Posterior cingulate gyrus (tissue), 11 donors: ENCODE results near the gene ZC3H10.
"Not testable (repeated sequence)": the region's sequence is repeated elsewhere in the genome, so short reads cannot be mapped to it uniquely, and the experiment has no call there.

Experiments used
- DNase-seq, 10 donors: peaks; one replicate each; pipeline versions ENCODE4 v3.0.0 to v3.0.0-alpha.2; 2020 to 2021; ENCODE audit warnings: mixed read lengths in 3 of 10
- intact Hi-C: fragments of 100-400 bp; cut with DNase I; formaldehyde crosslinking; loops from one replicate; pipeline ENCODE4 v1.15.1; 2023

The ZC3H10 gene

GRCh38 chr12:56099787-56100186, 18.3 kb upstream of the ZC3H10 start:
- DNase-seq: no peak
- intact Hi-C loops: loop anchor here (5.0 kb wide), 1 partner anchor 52 kb away; no protein-coding TSS in a partner anchor

- intact Hi-C loops: loop anchor here (5.0 kb wide), 1 partner anchor 54 kb away; no protein-coding TSS in a partner anchor
Measured at GRCh38 chr12:56101045-56101444, 17.0 kb upstream of the ZC3H10 start.

GRCh38 chr12:56102683-56103065, 15.4 kb upstream of the ZC3H10 start:
- intact Hi-C loops: loop anchor here (5.0 kb wide), 1 partner anchor 55 kb away; no protein-coding TSS in a partner anchor
- DNase-seq: no peak

More at GRCh38 chr12:56101045-56101444, 17.0 kb upstream of the ZC3H10 start:
- DNase-seq: no peak

GRCh38 chr12:56103066-56103711, 14.9 kb upstream of the ZC3H10 start:
- intact Hi-C loops: loop anchor here (5.0 kb wide), 1 partner anchor 56 kb away; no protein-coding TSS in a partner anchor
- no peak for DNase-seq

GRCh38 chr12:56103823-56104108, 14.3 kb upstream of the ZC3H10 start:
- intact Hi-C loops: loop anchor here (5.0 kb wide), 1 partner anchor 56 kb away; no protein-coding TSS in a partner anchor
- DNase-seq: no peak

GRCh38 chr12:56104109-56104814, 13.8 kb upstream of the ZC3H10 start, which contains the start of gene PA2G4:
Gene PA2G4, plus strand, starts transcription at chr12:56104559. Its CDS starts 179 bp downstream, at chr12:56104738.
- peak; percentile 93 to 100 (median 98) for DNase-seq
- intact Hi-C loops: loop anchor here (5.0 kb wide), 1 partner anchor 57 kb away; no protein-coding TSS in a partner anchor

GRCh38 chr12:56104815-56105608, 13.1 kb upstream of the ZC3H10 start:
- intact Hi-C loops: loop anchor here (5.0 kb wide), 1 partner anchor 58 kb away; no protein-coding TSS in a partner anchor
- peak in 2 of 10 donors; percentile 19 to 88 for DNase-seq

- no peak for DNase-seq
- intact Hi-C loops: no loop called here
Measured at GRCh38 chr12:56105609-56105902, 12.5 kb upstream of the ZC3H10 start.

- no peak for DNase-seq
- intact Hi-C loops: no loop called here
Measured at GRCh38 chr12:56107242-56107641, 10.8 kb upstream of the ZC3H10 start.

- no peak for DNase-seq
- intact Hi-C loops: no loop called here
Measured at GRCh38 chr12:56110571-56110970, 7.5 kb upstream of the ZC3H10 start.

- DNase-seq: no peak
- intact Hi-C loops: no loop called here
Measured at GRCh38 chr12:56114084-56114483, 4.0 kb upstream of the ZC3H10 start.

- intact Hi-C loops: loop anchor here (5.0 kb wide), 4 partner anchors 33 to 118 kb away; partner anchors contain the start of genes ERBB3, MYL6B, RPS26 and SUOX
- peak in 1 of 10 donors; percentile 62 for DNase-seq
Measured at GRCh38 chr12:56115329-56115728, 2.7 kb upstream of the ZC3H10 start.

GRCh38 chr12:56116267-56117081, 1.6 kb upstream of the ZC3H10 start, which contains the start of gene RPL41:
Gene RPL41, plus strand, starts transcription at chr12:56116633.
- intact Hi-C loops: loop anchor here (5.0 kb wide), 4 partner anchors 34 to 119 kb away; partner anchors contain the start of genes ERBB3, MYL6B, RPS26 and SUOX
- DNase-seq: peak; percentile 89 to 99 (median 96)

GRCh38 chr12:56117082-56117706, 872 bp upstream of the ZC3H10 start:
- intact Hi-C loops: loop anchor here (5.0 kb wide), 4 partner anchors 35 to 120 kb away; partner anchors contain the start of genes ERBB3, MYL6B, RPS26 and SUOX
- not testable (repeated sequence) for DNase-seq

GRCh38 chr12:56118688-56119357, 757 bp downstream of the ZC3H10 start:
- no peak for DNase-seq
- intact Hi-C loops: loop anchor here (2.0 to 5.0 kb wide), 6 partner anchors 33 to 140 kb away; partner anchors contain the start of genes ANKRD52, ERBB3, MYL6B and RPS26

GRCh38 chr12:56119361-56119796, 1.3 kb downstream of the ZC3H10 start:
- peak in 6 of 10 donors; percentile 35 to 88 (median 48) for DNase-seq
- intact Hi-C loops: loop anchor here (2.0 to 5.0 kb wide), 6 partner anchors 33 to 139 kb away; partner anchors contain the start of genes ANKRD52, ERBB3, MYL6B and RPS26

GRCh38 chr12:56120158-56120846, 2.2 kb downstream of the ZC3H10 start:
- intact Hi-C loops: loop anchor here (10.0 kb wide), 1 partner anchor 344 kb away; the partner anchor contains the start of gene SPRYD4

More at GRCh38 chr12:56120158-56120846, 2.2 kb downstream of the ZC3H10 start:
- DNase-seq: no peak
